Measurements from ENCODE around the gene REEP1. TPM values are rescaled to one million over a fixed set of nuclear protein-coding genes. Genes with fewer than 3 reads are reported as not detected.
A peak's percentile ranks its signal among the peaks of the same experiment; 100 is the strongest.

REEP1 gene
- total RNA-seq, 1 donor, result 0.36 TPM

DNA sequence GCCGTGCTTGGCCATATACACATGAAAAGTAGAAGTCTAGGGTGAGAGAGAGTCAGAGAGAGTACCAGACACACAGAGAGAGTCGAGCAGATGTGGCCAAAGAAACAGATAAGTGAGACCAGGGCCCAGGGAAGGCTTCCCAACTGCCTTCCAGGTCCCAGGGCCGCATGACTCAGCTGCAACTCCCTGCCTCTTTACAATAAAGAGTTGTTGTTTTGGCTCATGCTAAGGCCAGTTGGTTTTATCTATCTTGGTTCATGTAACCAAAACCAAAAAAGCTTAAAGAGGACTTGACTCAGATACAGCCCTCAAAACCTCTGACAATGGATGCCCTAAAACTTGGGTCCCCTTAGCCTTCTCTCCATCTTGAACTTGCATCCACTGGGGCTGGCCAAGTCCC, 36.9 kb downstream of the REEP1 start:
- peaks cover 9% of the 10 kb centered on the region for H3K27me3 ChIP-seq (ENCODE audit: insufficient read depth, low read length)
- no peaks in the 10 kb centered on the region for H3K36me3 ChIP-seq (ENCODE audit: insufficient read depth, low read length)
- H3K4me2 ChIP-seq (ENCODE audit: insufficient read depth, low read length), result no peak overlapping the region
- no peaks in the 10 kb centered on the region for H3K9me3 ChIP-seq (ENCODE audit: low read depth, low read length)
- TF ChIP-seq, protein P1, sequence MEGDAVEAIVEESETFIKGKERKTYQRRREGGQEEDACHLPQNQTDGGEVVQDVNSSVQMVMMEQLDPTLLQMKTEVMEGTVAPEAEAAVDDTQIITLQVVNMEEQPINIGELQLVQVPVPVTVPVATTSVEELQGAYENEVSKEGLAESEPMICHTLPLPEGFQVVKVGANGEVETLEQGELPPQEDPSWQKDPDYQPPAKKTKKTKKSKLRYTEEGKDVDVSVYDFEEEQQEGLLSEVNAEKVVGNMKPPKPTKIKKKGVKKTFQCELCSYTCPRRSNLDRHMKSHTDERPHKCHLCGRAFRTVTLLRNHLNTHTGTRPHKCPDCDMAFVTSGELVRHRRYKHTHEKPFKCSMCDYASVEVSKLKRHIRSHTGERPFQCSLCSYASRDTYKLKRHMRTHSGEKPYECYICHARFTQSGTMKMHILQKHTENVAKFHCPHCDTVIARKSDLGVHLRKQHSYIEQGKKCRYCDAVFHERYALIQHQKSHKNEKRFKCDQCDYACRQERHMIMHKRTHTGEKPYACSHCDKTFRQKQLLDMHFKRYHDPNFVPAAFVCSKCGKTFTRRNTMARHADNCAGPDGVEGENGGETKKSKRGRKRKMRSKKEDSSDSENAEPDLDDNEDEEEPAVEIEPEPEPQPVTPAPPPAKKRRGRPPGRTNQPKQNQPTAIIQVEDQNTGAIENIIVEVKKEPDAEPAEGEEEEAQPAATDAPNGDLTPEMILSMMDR (IDR thresholded peaks at IDR 0.05; ENCODE audit: extremely low read depth, low read depth, low read length), result no peak
- DNase-seq (ENCODE audit: insufficient read length, low spot score, missing footprints), result no peak
- H4K20me1 ChIP-seq (ENCODE audit: insufficient read depth, low read length), result no peaks in the 10 kb centered on the region
- no peak overlapping the region for H3K27ac ChIP-seq (ENCODE audit: low read depth, low read length)
- no peaks in the 10 kb centered on the region for H3K79me2 ChIP-seq (ENCODE audit: insufficient read depth, low read length)
- H3K4me3 ChIP-seq (ENCODE audit: insufficient read depth, low read length), result no peak overlapping the region
- no peaks in the 10 kb centered on the region for H3K4me1 ChIP-seq (ENCODE audit: insufficient read depth, low read length)
- no peak overlapping the region for H2AFZ ChIP-seq (ENCODE audit: low read length)

DNA sequence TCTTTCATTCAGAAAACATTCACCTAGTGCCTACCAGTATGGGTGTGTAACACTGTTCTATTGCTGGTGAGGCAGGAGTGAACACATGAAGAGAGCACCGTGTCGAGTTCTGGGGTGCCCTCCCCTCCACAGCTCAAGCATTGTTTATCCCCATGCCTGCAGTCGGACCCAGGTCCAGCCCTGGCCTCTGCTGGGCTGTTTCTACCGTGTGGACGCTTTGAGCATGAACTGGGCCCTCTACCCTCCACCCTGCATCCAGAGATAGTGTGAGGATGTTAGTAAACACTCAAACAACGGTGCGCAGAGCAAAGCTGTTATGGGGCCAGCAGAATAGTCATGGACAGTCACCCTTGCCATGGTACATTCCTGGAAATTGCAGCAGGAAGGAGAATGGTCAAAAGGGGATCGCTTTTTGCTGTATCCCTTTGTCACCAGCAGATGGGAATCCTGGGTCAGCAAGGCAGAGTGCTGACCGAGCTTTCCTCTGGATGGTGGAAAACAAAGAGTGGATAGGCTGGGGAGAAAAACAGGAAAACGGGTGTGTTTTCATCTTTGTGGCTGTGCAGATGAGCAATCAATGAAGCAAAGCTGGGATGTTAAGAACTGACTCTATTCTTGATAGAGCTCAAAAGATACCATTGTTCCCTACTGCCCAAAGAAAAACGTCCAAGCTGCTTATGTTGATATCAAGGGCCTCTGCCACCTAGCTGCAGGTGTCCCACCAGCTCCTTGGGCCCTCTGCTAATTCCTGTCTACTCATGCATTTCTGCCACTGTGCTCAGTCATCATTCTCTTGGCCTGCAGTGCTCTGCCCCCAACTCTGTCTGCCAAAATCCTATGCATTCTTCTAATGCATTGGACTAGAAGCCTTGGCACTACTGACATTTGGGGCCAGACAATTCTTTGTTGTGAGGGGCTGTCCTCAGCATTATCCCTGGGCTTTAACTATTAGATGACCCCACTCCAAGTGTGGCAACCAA, 38.7 kb downstream of the REEP1 start:
- no peak overlapping the region for H3K27ac ChIP-seq (ENCODE audit: low read depth, low read length)
- H4K20me1 ChIP-seq (ENCODE audit: insufficient read depth, low read length), result no peaks in the 10 kb centered on the region
- no peak overlapping the region for H2AFZ ChIP-seq (ENCODE audit: low read length)
- peaks cover under 1% of the 10 kb centered on the region for H3K27me3 ChIP-seq (ENCODE audit: insufficient read depth, low read length)
- no peaks in the 10 kb centered on the region for H3K4me1 ChIP-seq (ENCODE audit: insufficient read depth, low read length)
- no peaks in the 10 kb centered on the region for H3K79me2 ChIP-seq (ENCODE audit: insufficient read depth, low read length)
- H3K9me3 ChIP-seq (ENCODE audit: low read depth, low read length), result no peaks in the 10 kb centered on the region
- TF ChIP-seq, protein P1 (IDR thresholded peaks at IDR 0.05; ENCODE audit: extremely low read depth, low read depth, low read length), result peak; percentile 48
- H3K4me3 ChIP-seq (ENCODE audit: insufficient read depth, low read length), result no peak overlapping the region
- no peaks in the 10 kb centered on the region for H3K36me3 ChIP-seq (ENCODE audit: insufficient read depth, low read length)
- no peak for DNase-seq (ENCODE audit: insufficient read length, low spot score, missing footprints)
- no peak overlapping the region for H3K4me2 ChIP-seq (ENCODE audit: insufficient read depth, low read length)

DNA sequence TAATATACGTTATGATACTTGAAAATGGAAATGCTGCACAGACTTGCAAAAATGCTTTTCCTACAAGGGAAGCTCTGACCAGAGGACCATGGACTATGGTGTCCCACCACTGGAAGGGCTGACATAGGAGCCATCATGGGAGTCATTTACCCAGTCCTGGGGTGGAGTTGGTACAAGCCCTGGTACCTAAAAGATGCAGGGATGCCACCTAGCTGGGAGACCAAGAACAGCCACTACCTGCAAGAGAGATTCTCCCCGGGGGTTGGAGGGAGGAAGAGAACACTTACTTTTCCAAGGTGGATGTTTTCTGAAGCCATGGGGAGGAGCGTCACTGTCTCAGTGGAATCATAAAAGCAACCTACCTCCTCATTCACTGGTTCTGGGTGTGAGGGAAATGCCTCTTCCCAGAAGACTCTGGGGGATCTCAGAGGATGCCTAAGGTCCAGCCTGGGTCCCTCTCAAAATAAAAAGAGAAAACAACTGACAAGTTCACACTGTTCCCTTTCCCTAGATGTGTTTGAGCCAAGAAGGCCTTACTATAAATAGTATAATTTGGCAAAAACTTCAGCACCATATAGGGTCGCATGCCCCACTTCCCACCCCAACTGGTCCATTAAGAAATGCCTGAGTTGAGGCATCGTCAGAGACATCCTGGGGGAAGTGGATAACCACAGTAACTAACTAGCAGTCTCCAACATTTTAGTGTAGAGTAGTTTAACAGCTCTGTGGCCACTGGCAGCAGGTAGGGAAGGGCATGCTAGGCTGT, 39.9 kb downstream of the REEP1 start:
- H3K27ac ChIP-seq (ENCODE audit: low read depth, low read length), result no peak overlapping the region
- H3K36me3 ChIP-seq (ENCODE audit: insufficient read depth, low read length), result no peaks in the 10 kb centered on the region
- no peaks in the 10 kb centered on the region for H3K9me3 ChIP-seq (ENCODE audit: low read depth, low read length)
- H4K20me1 ChIP-seq (ENCODE audit: insufficient read depth, low read length), result no peaks in the 10 kb centered on the region
- DNase-seq (ENCODE audit: insufficient read length, low spot score, missing footprints), result peak; percentile 10
- no peak overlapping the region for H2AFZ ChIP-seq (ENCODE audit: low read length)
- H3K4me2 ChIP-seq (ENCODE audit: insufficient read depth, low read length), result no peak overlapping the region
- H3K4me3 ChIP-seq (ENCODE audit: insufficient read depth, low read length), result no peak overlapping the region
- TF ChIP-seq, protein P1 (IDR thresholded peaks at IDR 0.05; ENCODE audit: extremely low read depth, low read depth, low read length), result peak; percentile 22
- H3K79me2 ChIP-seq (ENCODE audit: insufficient read depth, low read length), result no peaks in the 10 kb centered on the region
- no peaks in the 10 kb centered on the region for H3K4me1 ChIP-seq (ENCODE audit: insufficient read depth, low read length)
- no peaks in the 10 kb centered on the region for H3K27me3 ChIP-seq (ENCODE audit: insufficient read depth, low read length)

DNA sequence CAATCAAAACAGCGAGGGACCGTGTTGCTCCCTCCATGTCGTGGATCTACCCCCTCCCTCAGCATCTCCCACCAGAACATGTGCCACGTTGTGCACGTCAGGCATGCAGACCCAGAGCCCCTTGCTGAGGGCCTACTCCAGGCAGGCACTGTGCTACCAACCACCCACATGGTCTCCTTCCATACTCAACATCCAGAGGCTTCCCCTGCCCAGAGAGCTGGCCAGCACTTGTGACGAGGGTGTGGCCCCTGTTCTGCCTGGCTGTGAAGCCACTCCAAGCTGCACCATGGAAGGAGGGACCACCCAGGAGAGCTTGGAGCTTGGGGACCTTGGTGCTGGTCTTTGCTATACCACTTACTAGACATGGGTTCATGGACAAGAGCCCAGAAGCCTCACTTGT, 40.5 kb downstream of the REEP1 start:
- Histone ChIP-seq H3K27me3 (ENCODE audit: insufficient read depth, low read length) (no peaks in the 10 kb centered on the region), H3K4me1 (ENCODE audit: insufficient read depth, low read length) (no peaks in the 10 kb centered on the region), H3K79me2 (ENCODE audit: insufficient read depth, low read length) (no peaks in the 10 kb centered on the region), H3K4me3 (ENCODE audit: insufficient read depth, low read length) (no peak overlapping the region), H3K27ac (ENCODE audit: low read depth, low read length) (no peak overlapping the region), H3K4me2 (ENCODE audit: insufficient read depth, low read length) (no peak overlapping the region), H3K9me3 (ENCODE audit: low read depth, low read length) (no peaks in the 10 kb centered on the region), H3K36me3 (ENCODE audit: insufficient read depth, low read length) (no peaks in the 10 kb centered on the region), H2AFZ (ENCODE audit: low read length) (no peak overlapping the region), H4K20me1 (ENCODE audit: insufficient read depth, low read length) (no peaks in the 10 kb centered on the region)
- DNase-seq (ENCODE audit: insufficient read length, low spot score, missing footprints), result peak; percentile 34
- TF ChIP-seq, protein P1 (IDR thresholded peaks at IDR 0.05; ENCODE audit: extremely low read depth, low read depth, low read length), result no peak

All from osteoblast (primary cell).